ENCODE results near the gene TAB3.

The TAB3 gene

DNA sequence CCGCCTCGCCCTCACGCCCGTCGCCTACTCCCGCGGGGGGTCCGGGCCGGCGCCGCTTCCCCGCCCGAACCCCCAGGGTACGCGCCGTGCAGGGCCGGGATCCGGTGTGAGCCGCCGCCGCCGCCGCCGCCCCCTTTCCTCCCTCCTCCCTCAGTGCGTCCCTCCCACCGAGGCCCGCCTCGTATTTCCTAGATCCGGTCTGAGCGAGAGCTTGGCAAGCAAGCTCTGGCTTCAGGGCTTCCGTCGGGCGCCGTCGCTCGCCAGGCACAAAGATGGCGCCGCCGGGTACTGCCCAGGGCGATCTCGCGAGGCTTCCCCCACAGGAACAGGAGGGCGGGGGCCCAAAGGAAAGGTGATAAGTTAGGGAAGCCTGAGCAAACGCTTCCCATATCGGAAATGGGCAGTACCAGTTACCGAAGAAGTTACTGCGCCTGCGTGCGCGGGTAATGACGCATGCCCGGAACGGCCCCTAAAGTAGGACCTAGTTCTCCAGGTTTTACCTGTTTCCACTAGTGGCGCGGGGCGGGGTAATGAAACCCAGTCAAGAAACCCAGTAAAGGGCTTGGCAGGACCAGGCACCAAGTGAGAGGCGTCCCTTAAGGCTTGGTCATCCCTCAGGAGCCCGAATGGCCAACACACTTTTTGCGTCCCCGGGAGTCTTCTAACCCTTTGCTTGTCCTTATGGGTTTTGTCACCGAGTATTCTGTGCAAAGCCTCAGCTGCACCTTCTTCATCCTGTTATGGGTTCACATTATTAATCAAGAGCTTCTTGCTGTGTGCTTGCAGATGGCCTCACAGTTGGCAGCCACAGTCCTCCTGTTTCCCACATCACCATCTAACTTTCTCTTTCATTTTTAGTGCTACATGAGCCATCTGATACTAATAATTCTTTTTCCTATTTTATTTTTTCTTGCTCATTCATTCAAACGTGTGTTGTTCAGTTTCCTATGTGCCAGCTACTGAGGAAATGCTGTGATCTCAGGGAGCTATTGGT, at the start of gene TAB3:
TAB3 (minus strand) TSS at position 108 of the 994 bp plus-strand sequence. CDS start 29,666 bp downstream, outside the sequence.
- peak; percentile 92 for DNase-seq

DNA sequence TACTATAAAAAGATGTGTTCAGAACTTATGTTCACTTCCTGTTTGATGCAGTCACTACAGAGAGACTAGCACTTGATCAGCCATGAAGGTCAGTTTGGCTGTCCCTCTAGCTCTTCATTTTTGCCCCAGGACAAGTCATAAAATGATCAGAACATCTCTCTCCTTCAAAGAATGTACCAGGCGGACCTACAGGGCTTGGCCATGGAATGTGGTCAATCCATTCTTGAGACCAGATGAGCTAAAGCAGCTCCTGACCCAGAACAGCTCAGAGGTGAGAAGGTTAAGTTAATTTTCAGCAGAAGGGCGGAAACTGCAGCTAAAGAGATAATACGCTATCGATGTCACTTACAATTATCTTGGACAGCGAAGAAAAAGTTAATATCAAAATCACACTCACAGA, 49.2 kb upstream of the TAB3 start:
- no peak for DNase-seq

DNA sequence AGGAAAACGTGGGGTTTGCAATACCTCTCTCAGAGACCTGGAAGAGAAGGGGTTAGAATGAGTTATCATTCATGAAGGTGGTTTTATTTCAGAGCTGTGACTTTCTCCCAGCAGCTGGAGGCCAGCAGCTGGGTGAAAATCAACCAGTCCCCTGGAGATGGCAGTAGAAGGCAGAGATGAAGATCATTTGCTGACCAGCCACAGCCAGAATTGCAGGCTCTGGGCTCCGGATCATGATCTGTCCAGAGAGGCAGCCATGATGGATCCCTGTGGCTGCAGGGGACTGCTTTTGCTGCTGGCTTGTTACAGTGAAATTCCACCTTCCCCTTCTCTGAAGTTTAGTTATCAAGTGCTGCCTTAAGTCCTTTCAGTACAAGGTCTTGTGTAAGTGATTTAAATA, 46.9 kb upstream of the TAB3 start:
- peak; percentile 2 for DNase-seq

- no peak for DNase-seq
Observed at GRCh38 chrX:30931920-30932319, 42.9 kb upstream of the TAB3 start.

DNA sequence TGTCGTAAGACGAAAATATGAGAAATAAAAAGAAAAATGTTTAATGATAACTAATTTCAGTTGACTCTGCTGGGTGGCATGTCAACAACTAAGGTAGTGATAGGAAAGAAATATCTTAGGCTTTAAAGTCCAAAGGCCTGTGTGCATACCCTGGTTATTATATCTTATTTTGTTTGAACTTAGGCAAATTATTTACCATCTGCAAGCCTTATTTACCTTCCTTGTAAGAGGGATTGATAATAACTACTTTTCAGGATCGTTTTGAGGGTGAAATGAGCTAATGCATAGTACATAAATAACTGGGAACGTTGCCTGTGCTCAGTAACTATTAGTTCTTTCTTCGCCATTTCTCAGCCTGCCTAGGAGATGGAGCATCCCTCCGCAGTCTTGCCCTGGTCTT, 41.6 kb upstream of the TAB3 start:
- no peak for DNase-seq

DNA sequence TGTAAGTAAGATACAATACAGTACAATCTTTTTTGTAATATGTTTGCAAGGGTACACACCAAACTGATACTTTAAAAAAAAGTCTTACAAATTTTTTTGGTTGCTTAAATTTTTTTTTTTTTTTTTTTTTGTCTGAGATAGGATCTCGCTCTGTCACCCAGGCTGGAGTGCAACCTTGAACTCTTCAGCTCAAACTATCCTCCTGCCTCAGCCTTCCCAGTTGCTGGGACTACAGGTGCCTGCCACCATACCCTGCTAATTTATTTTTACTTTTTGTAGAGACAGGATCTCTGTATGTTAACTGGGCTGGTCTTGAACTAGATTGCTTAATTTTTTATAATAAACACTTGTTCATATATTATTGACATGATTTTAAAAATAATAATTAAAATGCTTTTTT, 41.1 kb upstream of the TAB3 start:
- no peak for DNase-seq

DNA sequence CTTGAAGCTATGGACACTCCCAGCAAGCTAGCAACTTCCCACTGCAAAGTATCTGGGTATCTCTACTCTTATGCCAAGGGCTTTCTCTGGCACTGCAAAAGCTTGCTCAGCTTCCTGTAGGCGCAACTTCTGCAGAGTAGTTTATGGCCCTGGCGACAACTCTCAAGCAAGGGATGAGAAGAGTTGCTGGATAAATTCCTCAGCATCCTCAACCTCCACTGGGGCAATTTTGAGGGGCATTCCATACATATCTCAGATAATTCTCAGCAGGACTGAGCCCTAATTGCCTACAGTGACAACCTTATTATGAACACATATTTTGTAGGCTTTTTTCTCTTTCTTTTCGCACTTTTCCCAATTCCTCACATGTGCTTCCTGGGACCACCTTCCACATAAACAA, 31.2 kb upstream of the TAB3 start:
- DNase-seq, result no peak

- DNase-seq, result no peak
Observed at GRCh38 chrX:30918480-30918879, 29.4 kb upstream of the TAB3 start.

- no peak for DNase-seq
Observed at GRCh38 chrX:30913492-30913891, 24.4 kb upstream of the TAB3 start.

- DNase-seq, result no peak
Observed at GRCh38 chrX:30910124-30910860, 21.2 kb upstream of the TAB3 start.

GRCh38 chrX:30906726-30907125, 17.7 kb upstream of the TAB3 start:
- DNase-seq, result no peak

DNA sequence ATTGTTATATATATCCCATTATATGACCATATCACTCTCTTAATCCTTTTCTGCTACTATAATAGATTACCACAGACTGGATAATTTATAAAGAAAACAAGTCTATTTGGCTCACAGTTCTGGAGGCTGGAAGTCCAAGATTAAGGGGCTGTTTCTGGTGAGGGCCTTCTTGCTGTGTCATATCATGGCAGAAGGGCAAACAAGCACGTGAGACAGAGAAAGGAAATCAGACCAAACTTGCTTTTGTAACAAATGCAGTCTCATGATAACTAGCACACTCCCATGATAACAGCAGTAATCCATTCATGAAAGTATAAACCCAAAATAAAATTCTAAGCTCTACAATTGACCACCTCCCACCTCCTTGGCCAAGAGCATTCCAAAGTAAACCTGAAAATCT, 16.3 kb upstream of the TAB3 start:
- no peak for DNase-seq

GRCh38 chrX:30904632-30905031, 15.6 kb upstream of the TAB3 start:
- DNase-seq, result no peak

DNA sequence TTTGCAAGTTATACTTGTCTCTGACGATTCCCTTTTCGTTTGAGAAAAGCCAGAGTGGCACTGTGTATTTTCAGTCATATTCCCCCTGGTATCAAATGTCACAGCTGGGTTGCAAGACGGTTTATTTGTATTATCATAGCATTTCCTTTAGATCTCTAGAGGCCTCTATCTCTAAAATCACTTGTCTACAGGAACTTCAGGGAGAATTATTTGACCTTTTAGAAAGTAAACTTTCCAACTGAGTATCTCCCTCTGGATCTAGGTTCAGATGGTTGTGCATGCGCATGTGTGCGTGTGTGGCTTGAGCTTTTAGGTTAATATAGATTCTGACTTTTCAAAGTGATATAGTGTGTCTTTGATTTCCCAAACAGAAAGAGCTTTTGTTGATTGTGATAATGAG, 15.1 kb upstream of the TAB3 start:
- DNase-seq, result no peak

- no peak for DNase-seq
Observed at GRCh38 chrX:30900227-30900626, 11.2 kb upstream of the TAB3 start.

DNA sequence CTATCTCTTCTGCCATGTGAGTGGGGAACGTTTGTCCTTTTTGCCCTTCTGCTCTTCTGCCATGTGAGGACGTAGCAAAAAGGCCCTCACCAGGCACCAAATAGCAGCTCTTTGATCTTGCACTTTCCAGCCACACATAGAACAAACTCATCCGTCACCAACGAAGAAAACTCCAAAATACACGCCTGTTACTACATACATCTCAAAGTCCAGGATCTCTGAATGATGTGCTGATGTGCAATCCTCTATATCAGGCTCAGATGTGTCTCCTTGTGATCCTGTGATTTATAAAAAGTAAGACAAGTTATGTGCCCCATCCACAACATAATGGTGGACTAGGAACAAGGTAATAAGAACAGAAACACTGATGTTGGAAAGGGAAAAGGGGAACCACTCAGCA, 9.8 kb upstream of the TAB3 start:
- DNase-seq, result no peak

- no peak for DNase-seq
Observed at GRCh38 chrX:30895370-30895769, 6.3 kb upstream of the TAB3 start.

DNA sequence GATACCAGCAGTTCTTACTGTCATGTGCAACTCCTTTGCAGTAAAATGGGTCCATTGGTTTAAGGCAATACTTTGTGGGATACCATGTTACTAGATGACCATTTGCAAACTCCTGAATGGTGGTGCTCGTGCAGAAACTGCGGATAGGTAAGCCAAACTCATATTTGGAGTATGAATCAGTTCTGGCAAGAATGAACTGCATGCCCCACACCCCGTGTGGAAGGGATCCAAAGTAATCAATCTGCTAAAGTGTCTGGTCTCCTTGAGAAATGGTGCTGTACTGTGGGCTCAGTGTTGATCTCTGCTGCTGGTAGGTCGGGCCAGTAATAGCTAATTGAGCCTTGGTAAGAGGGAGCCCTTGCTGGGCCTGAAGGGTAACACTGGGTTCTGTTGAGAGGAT, 4.2 kb upstream of the TAB3 start:
- DNase-seq, result no peak

DNA sequence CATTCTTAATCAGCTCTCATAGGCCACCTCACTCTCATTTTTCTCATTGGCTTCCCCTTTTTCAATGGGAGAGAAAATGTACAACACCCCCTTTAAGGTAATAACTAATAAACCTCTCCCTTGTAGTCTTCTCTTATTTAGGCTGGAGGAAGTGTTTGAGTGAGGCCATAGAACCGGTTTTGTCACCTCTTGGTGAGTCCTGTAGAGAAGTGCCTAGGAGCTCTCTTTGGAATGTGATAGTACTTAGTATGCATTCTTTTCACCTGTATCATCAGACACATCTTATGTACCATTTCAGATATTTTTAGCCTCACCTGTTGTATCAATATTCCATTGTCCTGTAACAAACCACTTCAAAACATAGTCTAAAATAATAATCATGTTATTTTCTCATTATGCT, 3.5 kb upstream of the TAB3 start:
- DNase-seq, result no peak

- DNase-seq, result peak; percentile 55
Observed at GRCh38 chrX:30888526-30889146, 418 bp downstream of the TAB3 start.

GRCh38 chrX:30887721-30888120, 1.3 kb downstream of the TAB3 start:
- no peak for DNase-seq

DNA sequence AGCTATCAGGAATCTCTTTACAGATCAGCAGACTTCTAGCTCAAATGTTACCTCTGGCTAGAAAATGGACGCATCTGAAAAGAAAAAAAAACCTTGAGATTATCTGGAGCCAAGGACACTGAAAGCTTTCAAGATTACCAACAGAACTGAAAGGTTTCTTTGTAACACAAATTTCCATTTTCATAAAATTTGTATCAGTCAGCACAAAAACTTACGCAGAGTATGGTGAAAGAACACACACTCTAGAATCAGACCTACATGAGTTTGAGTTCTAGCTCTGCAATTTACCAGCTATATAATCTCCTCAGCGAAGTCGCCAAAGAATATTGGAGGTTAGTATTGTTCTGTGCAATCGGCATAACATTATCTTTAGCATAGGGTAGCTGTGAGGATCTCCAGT, 1.8 kb downstream of the TAB3 start:
- DNase-seq, result no peak

GRCh38 chrX:30885136-30885535, 3.9 kb downstream of the TAB3 start:
- no peak for DNase-seq

DNA sequence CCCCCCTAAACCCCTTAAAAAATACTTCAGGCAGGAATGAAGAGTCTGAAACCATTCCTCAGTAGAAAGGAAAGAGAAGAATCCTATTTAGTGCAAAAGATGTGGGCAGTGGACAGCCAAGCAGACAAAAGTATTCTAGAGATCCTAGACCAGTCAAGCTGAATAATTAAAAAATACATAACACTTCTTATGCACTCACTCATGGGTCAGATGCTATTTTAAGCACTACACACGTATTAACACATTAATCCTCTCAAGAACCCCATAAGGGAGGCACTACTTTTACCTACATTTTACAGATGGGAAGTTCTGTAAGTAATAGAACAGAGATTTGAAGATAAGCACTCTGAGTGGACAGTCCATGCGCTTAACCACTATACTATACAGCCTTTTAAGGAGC, 5.9 kb downstream of the TAB3 start:
- DNase-seq, result no peak

Measured in retina (tissue), 1 donor.